Islet of Langerhans (tissue), 1 donor: ENCODE results near the gene PLD4.

Experiments used
- FAIRE-seq: peaks from one replicate; lab custom pipeline; 2011; peaks lifted over from hg19 to GRCh38; lab: Jason Lieb, UNC

PLD4 gene

GRCh38 chr14:104975481-104976197 is 51.0 kb downstream of the PLD4 start:
- no peak for FAIRE-seq

DNA sequence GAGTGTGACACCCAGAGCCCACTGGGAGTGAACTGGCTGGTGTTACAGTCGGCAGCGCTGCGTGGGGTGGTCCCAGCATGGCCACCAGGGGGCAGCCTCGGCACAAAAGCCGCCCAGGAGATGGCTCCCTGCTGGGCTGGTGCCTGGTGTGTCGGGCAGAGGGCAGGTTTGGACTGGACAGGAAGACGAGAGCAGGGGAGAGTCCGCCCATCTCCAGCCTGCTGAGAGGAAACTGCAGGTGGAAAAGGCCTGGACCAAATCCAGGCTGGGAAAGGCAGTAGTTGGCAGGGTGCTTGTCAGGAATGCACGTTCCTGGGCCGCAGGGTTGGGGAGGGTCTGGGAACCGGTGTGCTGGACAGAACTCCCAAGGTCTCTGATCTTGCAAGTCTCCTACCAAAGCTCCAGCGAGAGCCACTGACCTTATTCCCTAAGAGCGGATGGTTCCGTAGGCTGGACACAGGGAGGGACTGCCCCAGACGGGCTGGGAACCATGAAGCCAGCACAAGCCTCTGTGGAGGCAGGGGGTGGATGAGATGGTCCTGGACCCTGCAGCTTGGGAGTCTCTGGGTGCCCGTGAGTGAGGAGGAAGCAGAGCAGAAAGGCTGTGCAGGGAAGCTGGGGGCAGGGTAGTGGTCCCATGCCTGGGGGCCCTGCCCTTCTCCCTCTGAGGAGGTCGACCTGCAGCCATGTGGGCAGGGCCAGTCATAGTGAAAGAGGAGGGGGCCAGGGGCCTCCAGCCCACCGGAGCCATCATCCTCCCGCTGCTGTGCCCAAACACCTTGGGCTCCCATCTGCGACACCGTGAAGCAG is 51.7 kb downstream of the PLD4 start:
- FAIRE-seq: no peak

DNA sequence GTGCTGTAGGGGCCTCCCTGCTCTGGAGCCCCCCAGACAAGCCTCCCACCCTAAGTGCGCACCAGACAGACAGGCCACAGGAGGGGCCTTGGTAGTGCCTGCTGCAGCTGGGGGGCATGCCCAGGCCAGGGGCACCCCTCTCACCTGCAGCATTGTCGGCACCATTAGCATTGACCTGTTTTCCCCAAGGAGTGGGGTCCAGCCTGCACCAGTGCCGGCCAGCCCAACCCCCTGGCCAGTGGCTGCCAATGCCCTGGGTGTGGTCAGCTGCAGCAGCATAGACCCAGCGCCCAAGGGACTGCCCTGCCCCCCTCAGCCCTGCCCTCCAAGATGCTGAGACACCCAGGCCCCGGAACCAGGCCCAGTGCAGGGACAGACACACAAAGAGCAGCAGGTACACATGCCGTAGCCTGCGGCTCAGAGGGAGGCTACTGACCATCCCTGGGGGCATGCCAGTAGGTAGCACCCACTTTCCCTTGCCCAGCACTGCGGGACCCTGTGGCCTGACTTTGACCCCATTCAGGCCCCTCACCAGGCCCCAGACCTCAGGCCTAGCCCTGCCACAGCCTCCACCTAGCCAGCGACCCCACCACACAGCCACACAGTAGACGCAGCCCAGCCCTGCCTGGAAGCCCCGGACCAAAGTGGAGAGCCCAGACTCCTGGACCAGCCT is 52.5 kb downstream of the PLD4 start:
- FAIRE-seq: no peak

DNA sequence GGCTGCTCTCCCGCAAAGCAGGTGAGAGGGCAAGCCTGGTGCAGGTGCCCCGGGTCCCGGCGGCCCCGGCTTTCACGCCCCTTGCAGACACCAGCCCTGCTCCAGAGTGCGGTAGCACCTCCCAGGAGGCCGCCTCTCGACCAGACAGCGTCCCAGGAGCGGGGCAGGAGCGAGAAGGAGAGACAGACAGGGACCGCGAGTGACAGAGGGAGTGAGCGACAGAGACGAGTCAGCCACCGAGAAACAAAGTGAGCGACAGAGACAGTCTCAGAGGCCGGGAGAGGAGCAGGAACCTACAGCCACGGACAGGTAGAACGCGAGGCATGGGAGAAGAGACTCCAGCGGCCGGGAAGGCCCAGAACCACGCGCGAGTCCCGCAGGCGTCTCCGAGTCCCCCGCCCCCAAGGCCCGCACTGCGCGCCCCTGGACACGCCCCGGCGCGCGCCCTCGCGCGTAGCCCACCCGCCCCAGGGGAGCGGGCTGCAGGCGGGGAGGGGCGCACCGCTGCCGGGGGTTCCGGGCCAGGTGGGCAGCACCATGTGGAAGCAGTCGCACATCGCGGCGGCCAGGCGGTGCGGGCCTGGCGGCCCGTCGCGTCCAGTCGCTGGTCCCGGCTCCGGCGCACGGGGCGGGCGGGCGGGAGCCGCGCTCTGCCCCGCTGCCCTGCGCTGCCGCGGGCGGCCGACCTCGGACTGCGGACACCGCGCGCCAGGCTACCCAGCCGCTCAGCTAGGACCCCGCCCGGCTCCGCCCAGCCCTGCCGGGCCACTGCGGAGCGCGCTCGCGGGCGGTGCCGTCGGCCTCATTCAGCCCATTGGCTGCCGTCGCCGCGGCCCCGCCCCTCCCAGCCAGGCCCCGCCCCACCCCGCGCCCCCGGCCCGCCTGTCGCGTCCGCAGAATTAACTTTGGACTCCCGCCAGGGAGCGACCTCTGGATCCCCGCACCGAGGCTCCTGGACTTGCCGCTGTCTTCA is 53.3 kb downstream of the PLD4 start, which contains the start of gene AHNAK2:
AHNAK2 (minus strand) TSS at position 694 of the 973 bp plus-strand sequence; CDS start at position 557, 137 bp downstream.
- FAIRE-seq: no peak

DNA sequence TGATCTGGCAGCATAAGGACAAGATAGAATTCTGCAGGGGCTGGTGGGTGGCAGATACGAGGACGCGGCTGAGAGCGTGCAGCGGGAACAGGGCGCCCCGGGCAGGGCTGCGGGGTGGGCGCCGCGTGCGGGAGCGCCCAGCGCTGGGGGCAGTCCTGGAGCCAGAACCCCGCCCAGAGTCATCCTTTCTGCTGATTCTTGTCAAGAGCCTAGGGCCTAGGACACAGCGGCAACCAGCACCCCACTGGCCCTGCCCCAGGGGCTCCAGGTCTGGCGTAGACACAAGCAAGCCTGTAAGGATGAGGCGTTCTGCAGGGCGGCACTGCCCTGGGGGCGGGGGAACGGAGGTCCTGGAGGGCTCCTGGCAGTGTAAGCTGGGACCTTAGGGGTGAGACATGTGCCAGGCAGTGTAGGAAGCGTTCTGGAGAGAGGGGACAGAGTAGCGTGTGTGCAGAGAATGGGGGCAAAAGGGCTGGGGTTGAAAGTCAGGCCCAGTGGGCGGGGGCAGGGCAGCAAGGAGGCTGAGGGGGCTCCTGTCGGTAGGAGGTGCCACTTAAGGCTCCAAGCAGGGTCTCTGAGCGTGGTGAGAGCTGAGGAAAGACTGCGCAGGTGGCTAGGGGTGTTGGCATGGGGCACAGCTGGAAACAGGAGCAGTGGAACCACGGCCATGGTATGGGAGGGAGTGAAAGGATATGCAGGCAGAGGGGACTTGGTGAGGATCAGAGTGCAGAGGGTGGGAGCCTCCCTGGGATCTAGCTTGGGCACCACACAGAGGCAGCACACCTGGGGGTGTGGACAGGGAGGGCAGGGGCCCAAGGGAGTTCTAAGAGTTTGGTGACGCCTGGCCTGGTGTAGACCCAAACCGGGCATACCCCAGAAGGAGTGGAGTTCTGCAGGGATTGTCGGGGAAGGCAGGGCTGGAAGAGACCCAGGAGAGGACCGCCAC is 54.3 kb downstream of the PLD4 start:
- FAIRE-seq: no peak

GRCh38 chr14:104979758-104980610 is 55.3 kb downstream of the PLD4 start:
- FAIRE-seq: no peak

GRCh38 chr14:104980611-104981531 is 56.2 kb downstream of the PLD4 start:
- no peak for FAIRE-seq

- no peak for FAIRE-seq
Measured at GRCh38 chr14:104981699-104982541, 57.2 kb downstream of the PLD4 start.

- FAIRE-seq: no peak
Measured at GRCh38 chr14:104982548-104983230, 58.0 kb downstream of the PLD4 start.
